IPS DF 6.9 (cell line): ENCODE measurements around the gene ATPAF2.

Source experiments
- DNase-seq: peaks from one replicate; pipeline ENCODE4 v3.0.0-alpha.2; 2013; ENCODE audit warnings: low read depth, low spot score
- H3K27ac ChIP-seq: one replicate; pipeline ENCODE4 v1.5.1; 2013; ENCODE audit warnings: low read length, control low read depth
- H3K27me3 ChIP-seq: 2 replicates; pipeline ENCODE4 v1.6.1; 2013; ENCODE audit warnings: mild to moderate bottlenecking, low read length; ENCODE audit not compliant: control insufficient read depth, insufficient read depth
- H3K36me3 ChIP-seq: 2 replicates; pipeline ENCODE4 v1.6.1; 2013; ENCODE audit warnings: low read length; ENCODE audit not compliant: control insufficient read depth, insufficient read depth
- H3K4me1 ChIP-seq: 2 replicates; pipeline ENCODE4 v1.6.1; 2013; ENCODE audit warnings: low read length; ENCODE audit not compliant: control insufficient read depth, insufficient read depth
- H3K4me3 ChIP-seq: 2 replicates; pipeline ENCODE4 v1.5.1; 2013; ENCODE audit warnings: mild to moderate bottlenecking, low read length
- H3K9me3 ChIP-seq: 2 replicates; pipeline ENCODE4 v1.6.1; 2013; ENCODE audit warnings: low read length, inconsistent platforms; ENCODE audit not compliant: control insufficient read depth, insufficient read depth
- WGBS: extraction: QIAGEN DNeasy Blood & Tissue Kit; methylation state at CpG from one replicate; pipeline ENCODE4 v1.1.7; 2013; ENCODE audit warnings: mixed read lengths, missing lambda C conversion rate; ENCODE audit not compliant: insufficient read length, insufficient coverage; 5-methylcytosine and 5-hydroxymethylcytosine counted together

The ATPAF2 gene

DNA sequence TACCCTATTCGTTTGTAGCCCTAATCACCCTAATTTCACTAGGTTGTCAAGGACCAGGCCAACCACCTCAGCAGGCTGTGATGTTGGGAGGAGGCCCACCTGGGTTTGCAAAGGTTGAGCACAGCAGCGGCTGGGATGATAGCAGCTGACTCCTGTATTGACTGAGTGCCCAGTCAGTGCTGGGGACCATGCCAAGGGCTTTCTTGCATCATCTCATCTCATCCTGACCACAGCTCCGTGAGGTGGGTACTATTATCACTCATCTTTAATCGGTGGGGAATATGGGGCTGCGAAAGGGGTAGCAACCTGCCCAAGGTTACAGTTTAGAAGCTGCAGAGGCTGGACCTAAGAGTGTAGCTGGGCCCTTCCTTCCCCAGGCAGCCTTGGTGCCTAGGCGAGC lies 11.7 kb downstream of the ATPAF2 start:
- no peaks in the 10 kb centered on the region for H3K4me1 ChIP-seq
- H3K27me3 ChIP-seq = no peaks in the 10 kb centered on the region
- no peak overlapping the region for H3K27ac ChIP-seq
- no peaks in the 10 kb centered on the region for H3K36me3 ChIP-seq
- H3K9me3 ChIP-seq = no peaks in the 10 kb centered on the region
- DNase-seq = no peak
- H3K4me3 ChIP-seq = no peak overlapping the region
- no CpG with 5 or more reads among the region's 6 CpGs for WGBS

DNA sequence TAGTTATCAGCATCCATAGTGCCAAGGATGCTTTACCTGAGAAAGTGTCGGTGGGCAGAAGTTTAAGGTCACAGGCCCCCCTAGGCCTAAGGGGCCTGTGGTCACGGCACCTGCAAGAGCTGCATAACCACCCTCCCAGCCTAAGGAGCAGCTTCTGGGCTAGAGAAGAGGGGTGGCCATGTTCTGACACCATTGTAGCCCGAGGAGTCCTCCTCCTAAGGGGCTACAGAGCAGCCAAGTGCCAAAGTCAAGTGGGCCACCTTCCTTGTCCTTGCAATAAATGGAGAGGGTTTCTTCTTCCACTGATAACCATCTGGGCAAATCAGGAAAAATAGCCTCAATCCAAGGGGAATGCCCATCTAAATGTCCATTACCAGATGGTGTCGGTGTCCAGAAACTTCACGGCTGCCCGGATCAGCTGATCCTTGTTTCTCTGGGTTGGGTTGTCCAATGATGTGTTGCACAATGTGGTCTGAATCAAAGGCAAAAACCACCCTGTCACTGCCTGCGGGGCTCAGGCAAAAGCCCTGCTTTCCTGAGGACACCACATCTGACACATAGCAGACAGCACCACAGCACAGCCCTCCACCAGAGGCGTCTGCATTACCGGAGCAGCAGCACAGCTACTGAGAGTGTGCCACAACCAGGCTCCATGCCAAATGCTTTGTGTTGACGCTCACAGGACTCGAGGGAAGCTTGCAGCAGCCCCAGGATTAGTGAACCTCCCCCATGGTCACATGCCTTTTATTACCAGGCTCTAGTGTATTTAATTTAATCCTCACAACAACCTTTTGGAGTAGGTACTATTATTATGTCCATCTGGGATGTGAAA lies 12.8 kb downstream of the ATPAF2 start:
- Histone ChIP-seq H3K9me3 (no peaks in the 10 kb centered on the region), H3K27ac (no peak overlapping the region), H3K36me3 (no peaks in the 10 kb centered on the region), H3K4me3 (no peak overlapping the region), H3K27me3 (no peaks in the 10 kb centered on the region), H3K4me1 (no peaks in the 10 kb centered on the region)
- DNase-seq = no peak
- no CpG with 5 or more reads among the region's 11 CpGs for WGBS

DNA sequence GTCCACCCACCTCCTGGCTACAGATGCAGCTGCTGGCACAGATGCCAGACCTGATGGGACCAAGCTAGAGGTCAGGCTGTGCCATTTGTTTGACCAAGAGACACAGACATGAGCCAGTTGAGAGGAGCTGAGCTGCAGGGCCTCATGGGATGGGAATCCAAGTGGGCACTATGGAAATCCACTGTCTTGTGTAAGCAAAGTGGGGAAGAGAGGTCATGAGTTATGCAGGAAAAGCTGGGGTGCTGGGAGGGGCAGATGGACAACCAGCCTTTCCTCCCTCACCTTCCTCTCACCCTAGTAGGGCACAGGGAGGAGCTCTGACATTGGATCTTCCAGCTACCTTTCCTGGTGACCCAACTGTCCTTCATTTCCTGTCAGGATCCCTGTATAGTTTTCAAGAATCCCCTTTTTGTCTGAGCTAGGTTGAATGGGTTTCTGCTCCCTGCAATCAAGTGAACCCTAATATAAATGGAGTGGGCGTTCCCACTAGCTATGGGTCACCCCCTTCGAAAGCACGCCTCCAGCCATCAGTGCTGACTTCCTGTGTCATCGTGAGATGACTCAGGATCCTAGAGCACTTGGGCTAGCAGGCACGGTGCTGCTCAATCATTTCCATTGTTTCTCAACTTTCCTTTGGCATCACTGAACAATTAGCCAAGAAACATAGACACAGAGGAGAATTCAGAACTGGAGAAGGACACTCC lies 13.6 kb downstream of the ATPAF2 start:
- Histone ChIP-seq H3K4me3 (no peak overlapping the region), H3K36me3 (no peaks in the 10 kb centered on the region), H3K4me1 (no peaks in the 10 kb centered on the region), H3K27me3 (no peaks in the 10 kb centered on the region), H3K9me3 (no peaks in the 10 kb centered on the region), H3K27ac (no peak overlapping the region)
- WGBS = no CpG with 5 or more reads among the region's 5 CpGs
- DNase-seq = no peak

DNA sequence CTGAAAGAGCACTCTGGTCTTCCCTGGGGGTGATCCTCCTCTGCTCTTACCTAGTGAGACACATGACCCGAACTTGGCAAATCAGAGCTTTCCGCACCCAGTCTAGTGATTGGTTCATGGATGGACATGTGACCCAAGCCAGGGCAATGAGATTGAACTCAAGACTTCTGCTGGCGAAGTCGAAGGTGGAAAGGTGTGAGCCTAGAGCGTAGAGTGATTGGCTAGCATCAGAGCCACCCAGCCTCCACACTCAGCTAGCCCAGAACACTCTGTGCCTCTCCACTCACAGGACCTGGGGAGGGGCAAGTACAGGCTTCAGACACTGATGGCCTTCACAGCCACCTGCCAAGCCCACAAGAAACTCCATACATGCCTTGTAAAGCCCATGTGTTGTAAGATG lies 17.6 kb downstream of the ATPAF2 start:
- no CpG with 5 or more reads among the region's 5 CpGs for WGBS
- no peaks in the 10 kb centered on the region for H3K9me3 ChIP-seq
- no peak for DNase-seq
- H3K4me1 ChIP-seq = no peaks in the 10 kb centered on the region
- H3K27ac ChIP-seq = no peak overlapping the region
- no peaks in the 10 kb centered on the region for H3K36me3 ChIP-seq
- no peaks in the 10 kb centered on the region for H3K27me3 ChIP-seq
- H3K4me3 ChIP-seq = no peak overlapping the region

DNA sequence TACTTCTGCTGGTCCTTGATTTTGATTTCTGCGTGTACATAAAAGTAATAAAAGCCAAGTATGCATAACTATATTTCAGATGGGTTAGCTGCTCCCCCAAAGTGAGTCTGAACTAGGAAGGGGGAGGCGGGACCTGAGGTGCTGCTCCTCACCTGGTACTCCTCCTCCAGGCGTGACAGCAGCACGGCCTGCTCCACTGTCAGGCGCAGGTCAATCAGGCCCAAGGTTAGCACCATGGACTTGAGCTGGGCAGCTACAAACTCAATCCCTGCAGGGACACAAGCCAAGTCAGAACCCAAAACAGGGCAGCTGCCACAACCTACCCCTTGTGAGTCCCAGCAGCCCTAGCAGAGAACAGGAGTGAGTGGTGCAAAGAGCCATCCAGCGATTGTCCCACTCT lies 18.0 kb downstream of the ATPAF2 start:
- DNase-seq = no peak
- Histone ChIP-seq H3K36me3 (no peaks in the 10 kb centered on the region), H3K4me1 (no peaks in the 10 kb centered on the region), H3K27ac (no peak overlapping the region), H3K27me3 (no peaks in the 10 kb centered on the region), H3K9me3 (no peaks in the 10 kb centered on the region), H3K4me3 (no peak overlapping the region)
- WGBS = no CpG with 5 or more reads among the region's 6 CpGs

DNA sequence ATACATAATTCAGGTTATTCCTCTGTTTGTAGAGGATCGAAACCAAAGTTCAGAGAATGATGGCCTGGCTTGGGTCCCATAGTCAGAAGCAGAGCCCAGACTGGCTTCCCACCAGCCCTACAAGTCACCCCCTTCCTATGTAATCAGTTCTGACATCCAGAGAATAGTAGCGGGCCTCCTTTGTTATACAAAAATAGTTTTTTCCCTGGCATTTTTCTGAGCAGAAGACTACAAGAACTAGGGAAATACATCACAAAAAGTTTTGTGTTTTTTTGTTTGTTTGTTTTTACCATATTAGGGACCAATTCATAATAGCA lies 19.2 kb downstream of the ATPAF2 start:
- no peak for DNase-seq
- Histone ChIP-seq H3K9me3 (no peaks in the 10 kb centered on the region), H3K36me3 (no peaks in the 10 kb centered on the region), H3K4me1 (no peaks in the 10 kb centered on the region), H3K27me3 (no peaks in the 10 kb centered on the region), H3K4me3 (no peak overlapping the region), H3K27ac (no peak overlapping the region)
- WGBS = no CpG with 5 or more reads among the region's 2 CpGs

DNA sequence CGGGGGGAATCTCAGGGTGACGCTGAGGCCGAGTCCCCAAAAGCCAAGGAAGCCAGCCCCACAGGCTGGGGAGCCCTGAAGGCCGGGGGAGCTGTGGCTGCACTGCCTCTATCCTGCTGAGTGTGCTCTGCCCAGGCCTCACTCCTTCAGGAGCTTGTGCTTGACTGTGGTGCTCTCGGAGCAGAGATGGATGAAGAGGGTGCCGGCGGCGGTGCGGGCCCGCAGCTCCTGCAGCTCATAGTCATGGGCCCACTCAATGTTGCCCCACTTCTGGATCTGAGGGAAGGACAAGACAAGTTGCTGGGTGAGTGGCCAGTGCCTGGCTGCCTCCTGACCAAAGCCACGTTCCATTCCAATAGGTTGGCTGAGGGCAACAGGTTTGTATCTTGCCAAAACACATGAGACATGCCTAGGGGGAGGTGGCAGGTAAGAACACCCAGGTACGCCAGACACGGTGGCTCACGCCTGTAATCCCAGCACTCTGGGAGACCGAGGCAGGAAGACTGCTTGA lies 20.5 kb downstream of the ATPAF2 start:
- no peak for DNase-seq
- WGBS = no CpG with 5 or more reads among the region's 15 CpGs
- Histone ChIP-seq H3K27me3 (no peaks in the 10 kb centered on the region), H3K27ac (no peak overlapping the region), H3K36me3 (no peaks in the 10 kb centered on the region), H3K4me3 (no peak overlapping the region), H3K4me1 (no peaks in the 10 kb centered on the region), H3K9me3 (no peaks in the 10 kb centered on the region)

DNA sequence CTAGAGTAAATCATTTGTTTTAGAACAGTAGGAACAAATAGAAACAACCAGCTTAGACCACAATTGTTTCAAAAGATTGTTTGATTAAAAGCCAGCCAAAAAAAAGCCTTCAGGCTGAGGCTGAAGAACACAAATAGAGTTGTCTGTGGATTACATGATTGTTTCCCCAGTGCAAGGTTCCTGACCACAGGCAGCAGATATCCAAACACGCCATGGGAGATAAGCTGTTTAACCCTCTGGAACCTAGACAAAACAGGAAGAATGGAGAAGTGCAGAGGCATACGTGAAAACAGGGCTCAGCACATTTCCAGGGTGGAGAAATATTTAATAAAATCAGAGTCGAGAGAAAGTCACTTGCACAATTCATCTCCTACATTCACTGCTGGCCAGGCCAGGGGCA lies 21.0 kb downstream of the ATPAF2 start:
- Histone ChIP-seq H3K4me3 (no peak overlapping the region), H3K36me3 (no peaks in the 10 kb centered on the region), H3K4me1 (no peaks in the 10 kb centered on the region), H3K9me3 (no peaks in the 10 kb centered on the region), H3K27ac (no peak overlapping the region), H3K27me3 (no peaks in the 10 kb centered on the region)
- no peak for DNase-seq
- no CpG with 5 or more reads among the region's 3 CpGs for whole genome bisulfite sequencing

DNA sequence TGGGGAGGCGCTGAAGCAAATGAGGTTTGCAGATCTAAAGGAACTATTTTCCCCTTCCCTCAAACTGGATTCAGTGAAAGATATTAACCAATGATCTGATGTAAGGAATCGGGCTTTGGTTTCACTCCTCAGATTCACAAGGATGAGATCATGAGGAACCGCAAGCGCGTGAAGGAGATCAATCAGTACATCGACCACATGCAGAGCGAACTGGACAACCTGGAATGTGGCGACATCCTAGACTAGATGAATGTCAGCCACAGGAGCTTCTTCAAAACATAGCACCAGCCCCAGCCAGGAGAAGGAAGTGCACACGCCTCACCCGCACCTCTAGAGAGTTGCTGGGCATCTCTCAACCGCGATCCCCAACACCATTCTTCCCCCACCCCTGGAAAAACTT lies 22.5 kb downstream of the ATPAF2 start:
- no CpG with 5 or more reads among the region's 12 CpGs for WGBS
- H3K36me3 ChIP-seq = no peaks in the 10 kb centered on the region
- H3K4me3 ChIP-seq = no peak overlapping the region
- H3K27me3 ChIP-seq = no peaks in the 10 kb centered on the region
- H3K4me1 ChIP-seq = no peaks in the 10 kb centered on the region
- no peak for DNase-seq
- no peaks in the 10 kb centered on the region for H3K9me3 ChIP-seq
- H3K27ac ChIP-seq = no peak overlapping the region

DNA sequence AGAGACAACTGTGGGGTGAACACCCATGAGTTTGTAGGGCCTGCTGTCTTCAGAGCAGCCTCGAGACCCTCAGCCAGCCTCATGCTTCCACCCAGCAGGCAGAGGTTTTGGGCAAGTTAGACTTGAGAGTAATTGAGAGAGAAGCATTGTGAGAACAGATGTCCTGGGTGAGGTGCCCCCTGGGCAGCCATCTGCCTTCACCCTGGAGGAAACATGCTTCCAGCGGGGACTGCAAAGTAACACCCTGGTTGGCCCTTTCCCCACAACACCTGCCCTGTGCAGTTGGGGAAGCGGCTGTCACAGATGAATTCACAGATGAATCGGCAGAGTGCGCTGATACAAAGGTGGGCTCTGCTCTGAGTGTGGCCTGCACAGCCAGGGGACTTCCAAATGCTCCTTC lies 23.4 kb downstream of the ATPAF2 start:
- no peaks in the 10 kb centered on the region for H3K4me1 ChIP-seq
- no peak for DNase-seq

More for the DNA sequence above, 23.4 kb downstream of the ATPAF2 start:
- WGBS = no CpG with 5 or more reads among the region's 5 CpGs
- Histone ChIP-seq H3K9me3 (no peaks in the 10 kb centered on the region), H3K27ac (no peak overlapping the region), H3K36me3 (no peaks in the 10 kb centered on the region), H3K27me3 (no peaks in the 10 kb centered on the region), H3K4me3 (no peak overlapping the region)
